ENCODE data around the gene NCR3LG1.

DNA sequence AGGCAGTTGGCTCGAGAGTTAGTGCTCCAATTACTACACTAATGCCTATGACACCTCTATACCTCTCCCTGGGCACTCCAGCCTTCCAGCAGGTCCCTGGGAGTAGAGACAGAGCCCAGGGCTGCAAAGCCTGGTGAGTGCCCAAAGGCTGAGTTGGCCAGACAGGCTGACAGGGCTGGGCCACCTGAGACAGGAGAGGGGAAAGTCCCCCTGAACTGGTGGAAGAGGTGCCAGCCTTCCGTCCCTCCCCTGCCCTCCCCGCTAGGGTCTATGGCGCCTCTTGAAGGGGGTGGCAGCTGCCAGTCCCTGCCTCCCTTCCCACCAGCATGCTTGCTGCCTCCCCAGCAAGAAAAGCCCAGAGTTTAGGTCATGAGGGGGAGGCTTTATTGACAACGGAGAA lies 33.9 kb downstream of the NCR3LG1 start:
- TF ChIP-seq, protein P1, sequence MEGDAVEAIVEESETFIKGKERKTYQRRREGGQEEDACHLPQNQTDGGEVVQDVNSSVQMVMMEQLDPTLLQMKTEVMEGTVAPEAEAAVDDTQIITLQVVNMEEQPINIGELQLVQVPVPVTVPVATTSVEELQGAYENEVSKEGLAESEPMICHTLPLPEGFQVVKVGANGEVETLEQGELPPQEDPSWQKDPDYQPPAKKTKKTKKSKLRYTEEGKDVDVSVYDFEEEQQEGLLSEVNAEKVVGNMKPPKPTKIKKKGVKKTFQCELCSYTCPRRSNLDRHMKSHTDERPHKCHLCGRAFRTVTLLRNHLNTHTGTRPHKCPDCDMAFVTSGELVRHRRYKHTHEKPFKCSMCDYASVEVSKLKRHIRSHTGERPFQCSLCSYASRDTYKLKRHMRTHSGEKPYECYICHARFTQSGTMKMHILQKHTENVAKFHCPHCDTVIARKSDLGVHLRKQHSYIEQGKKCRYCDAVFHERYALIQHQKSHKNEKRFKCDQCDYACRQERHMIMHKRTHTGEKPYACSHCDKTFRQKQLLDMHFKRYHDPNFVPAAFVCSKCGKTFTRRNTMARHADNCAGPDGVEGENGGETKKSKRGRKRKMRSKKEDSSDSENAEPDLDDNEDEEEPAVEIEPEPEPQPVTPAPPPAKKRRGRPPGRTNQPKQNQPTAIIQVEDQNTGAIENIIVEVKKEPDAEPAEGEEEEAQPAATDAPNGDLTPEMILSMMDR (IDR thresholded peaks at IDR 0.05): no peak
- no peak for TF ChIP-seq EZH2 (IDR thresholded peaks at IDR 0.05)

Measured in neural progenitor cell (in vitro differentiated cells).